Tibial nerve (tissue), 4 donors: Measurements from ENCODE around the gene ABTB1.

Experiments used
- CTCF ChIP-seq, 5 experiments: fragments of 200-600 bp in 3 of 5; fragments of 450-650 bp in 2 of 5; sonication (generic) in 3 of 5; IDR thresholded peaks; one replicate each; pipeline ENCODE4 v1.5.1; 2016 to 2019; ENCODE audit warnings: antibody characterized with exemption in 5 of 5, mild to moderate bottlenecking in 3 of 5, moderate library complexity in 2 of 5
- EP300 ChIP-seq, 2 donors: sonication (generic); formaldehyde crosslinking; IDR thresholded peaks; one replicate each; pipeline ENCODE4 v1.6.1; 2017; ENCODE audit warnings: antibody characterized with exemption in 2 of 2, mild to moderate bottlenecking in 1 of 2
- POLR2A ChIP-seq, 2 donors: fragments of 450-650 bp; IDR thresholded peaks; one replicate each; pipeline ENCODE4 v1.6.1; 2017; ENCODE audit warnings: antibody characterized with exemption in 2 of 2, mild to moderate bottlenecking in 2 of 2, moderate library complexity in 2 of 2

- TF ChIP-seq POLR2A (IDR thresholded peaks at IDR 0.05) (no peak), CTCF (IDR thresholded peaks at IDR 0.05) (no peak), EP300 (IDR thresholded peaks at IDR 0.05) (no peak)
Observed at GRCh38 chr3:127678315-127678599, 5.5 kb downstream of the ABTB1 start.
